HG03354 (cell line): Measurements from ENCODE around the gene ZFYVE21.

ENCODE experiments used
- ATAC-seq: cut with Tn5 transposase; IDR thresholded peaks from one replicate; pipeline ENCODE4 v1.9.1; 2021; ENCODE audit warnings: mild to moderate bottlenecking; ENCODE audit not compliant: unreplicated experiment, poor library complexity, severe bottlenecking

ZFYVE21 gene

GRCh38 chr14:103690332-103690731 is 25.3 kb upstream of the ZFYVE21 start:
- ATAC-seq = no peak

- peak; percentile 78 for ATAC-seq
Measured at GRCh38 chr14:103691655-103692054, 24.0 kb upstream of the ZFYVE21 start.

- peak; percentile 35 for ATAC-seq
Measured at GRCh38 chr14:103692159-103692558, 23.5 kb upstream of the ZFYVE21 start.

GRCh38 chr14:103692871-103693270 is 22.7 kb upstream of the ZFYVE21 start:
- no peak for ATAC-seq

GRCh38 chr14:103693515-103693914 is 22.1 kb upstream of the ZFYVE21 start:
- no peak for ATAC-seq

GRCh38 chr14:103694572-103695026 is 21.0 kb upstream of the ZFYVE21 start:
- ATAC-seq = no peak

GRCh38 chr14:103695296-103696069 is 20.1 kb upstream of the ZFYVE21 start:
- no peak for ATAC-seq

GRCh38 chr14:103696070-103696402 is 19.6 kb upstream of the ZFYVE21 start:
- ATAC-seq = no peak

GRCh38 chr14:103696466-103697071 is 19.0 kb upstream of the ZFYVE21 start:
- no peak for ATAC-seq

- no peak for ATAC-seq
Measured at GRCh38 chr14:103697206-103697602, 18.4 kb upstream of the ZFYVE21 start.

- ATAC-seq = no peak
Measured at GRCh38 chr14:103697603-103698379, 17.8 kb upstream of the ZFYVE21 start.

- ATAC-seq = no peak
Measured at GRCh38 chr14:103698380-103699260, 17.0 kb upstream of the ZFYVE21 start.

GRCh38 chr14:103699261-103699661 is 16.3 kb upstream of the ZFYVE21 start:
- no peak for ATAC-seq

GRCh38 chr14:103699901-103700752 is 15.5 kb upstream of the ZFYVE21 start:
- ATAC-seq = no peak

GRCh38 chr14:103700753-103701490 is 14.7 kb upstream of the ZFYVE21 start:
- no peak for ATAC-seq

GRCh38 chr14:103702095-103702494 is 13.5 kb upstream of the ZFYVE21 start:
- no peak for ATAC-seq

GRCh38 chr14:103702497-103703432 is 12.8 kb upstream of the ZFYVE21 start:
- no peak for ATAC-seq
